ENCODE results near the gene CTNND1.
"Not testable (repeated sequence)": the region's sequence is repeated elsewhere in the genome, so short reads cannot be mapped to it uniquely, and the experiment has no call there.

Gene CTNND1

DNA sequence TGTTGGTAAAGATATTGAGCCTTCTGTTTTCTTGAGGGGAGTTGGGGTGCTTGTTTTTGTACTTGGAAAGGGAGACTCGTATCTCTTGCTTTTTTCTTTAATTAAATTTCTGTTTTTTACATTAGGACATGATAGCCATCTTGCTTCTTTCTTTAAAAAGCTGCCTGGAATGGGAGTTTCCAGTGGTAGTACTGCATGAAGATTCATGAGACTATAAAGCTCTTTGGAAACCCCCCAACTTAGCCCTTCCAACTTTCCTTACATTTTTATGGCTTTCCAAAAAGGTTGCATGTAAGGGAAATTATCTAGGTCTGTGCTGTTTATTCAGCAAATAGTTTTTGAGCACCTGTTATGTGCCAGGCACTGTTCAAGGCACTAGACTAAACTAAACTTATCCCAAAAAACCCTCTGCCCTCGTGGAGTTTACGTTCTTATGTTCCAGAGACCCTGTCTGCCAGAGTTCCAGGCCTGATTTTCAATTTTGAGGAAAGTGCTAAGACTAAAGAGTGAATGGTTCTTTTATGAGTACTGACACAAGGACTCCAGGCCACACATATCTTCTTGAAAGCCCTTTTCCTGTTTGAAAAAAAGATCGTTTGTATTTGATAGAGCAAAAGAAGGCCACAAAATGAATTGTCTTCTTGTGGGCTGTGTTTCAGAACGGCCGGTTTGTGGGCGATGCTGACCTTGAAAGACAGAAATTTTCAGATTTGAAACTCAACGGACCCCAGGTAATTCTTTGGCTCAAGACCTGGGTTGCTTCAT lies 31.9 kb downstream of the CTNND1 start:
- DNase-seq (ENCODE audit: low spot score in 2 of 2) (no peak), ATAC-seq (no peak)
- Mint-ChIP-seq H3K4me1 (peaks cover 30% of the 10 kb centered on the region), H3K36me3 (peaks cover 17% of the 10 kb centered on the region), H3K4me3 (peak overlapping the region; percentile 59), H3K27ac (peak overlapping the region; percentile 84), H3K9me3 (no peaks in the 10 kb centered on the region)

DNA sequence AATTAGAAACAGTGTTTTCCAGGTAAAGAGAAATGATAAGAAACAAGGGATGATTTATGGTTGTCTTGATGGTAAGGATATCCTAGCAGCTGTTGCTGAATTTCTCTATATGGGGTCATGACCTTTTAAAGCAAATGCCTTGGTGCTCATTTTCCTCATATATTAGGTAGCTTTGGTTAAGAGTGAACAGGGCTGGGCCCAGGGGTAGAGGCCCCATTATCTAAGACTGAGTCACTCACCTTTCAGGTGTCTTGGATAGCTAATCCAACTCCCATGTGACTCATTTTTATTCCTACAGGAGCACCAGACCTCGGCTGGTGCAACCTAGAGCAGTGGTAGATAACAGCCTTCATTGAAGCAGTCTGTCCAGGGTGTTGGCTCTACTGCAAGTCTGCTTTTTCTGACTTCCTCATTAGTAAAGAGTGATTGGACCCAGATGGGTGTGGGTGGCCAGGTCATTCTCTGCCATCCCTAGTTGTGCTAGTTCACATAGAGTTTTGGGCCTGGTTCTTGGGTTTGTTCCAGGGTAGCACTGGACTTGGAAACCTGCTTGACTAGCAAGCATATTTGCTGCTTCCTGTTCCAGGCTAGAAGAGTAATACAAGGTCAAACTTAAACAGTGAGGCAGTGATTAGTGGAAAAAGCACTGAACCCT lies 37.4 kb downstream of the CTNND1 start:
- Mint-ChIP-seq H3K9me3 (no peaks in the 10 kb centered on the region), H3K4me3 (no peak overlapping the region), H3K36me3 (peaks cover 13% of the 10 kb centered on the region), H3K27ac (peak overlapping the region; percentile 67), H3K4me1 (peaks cover 16% of the 10 kb centered on the region)
- DNase-seq (ENCODE audit: low spot score in 2 of 2) (no peak), ATAC-seq (no peak)

DNA sequence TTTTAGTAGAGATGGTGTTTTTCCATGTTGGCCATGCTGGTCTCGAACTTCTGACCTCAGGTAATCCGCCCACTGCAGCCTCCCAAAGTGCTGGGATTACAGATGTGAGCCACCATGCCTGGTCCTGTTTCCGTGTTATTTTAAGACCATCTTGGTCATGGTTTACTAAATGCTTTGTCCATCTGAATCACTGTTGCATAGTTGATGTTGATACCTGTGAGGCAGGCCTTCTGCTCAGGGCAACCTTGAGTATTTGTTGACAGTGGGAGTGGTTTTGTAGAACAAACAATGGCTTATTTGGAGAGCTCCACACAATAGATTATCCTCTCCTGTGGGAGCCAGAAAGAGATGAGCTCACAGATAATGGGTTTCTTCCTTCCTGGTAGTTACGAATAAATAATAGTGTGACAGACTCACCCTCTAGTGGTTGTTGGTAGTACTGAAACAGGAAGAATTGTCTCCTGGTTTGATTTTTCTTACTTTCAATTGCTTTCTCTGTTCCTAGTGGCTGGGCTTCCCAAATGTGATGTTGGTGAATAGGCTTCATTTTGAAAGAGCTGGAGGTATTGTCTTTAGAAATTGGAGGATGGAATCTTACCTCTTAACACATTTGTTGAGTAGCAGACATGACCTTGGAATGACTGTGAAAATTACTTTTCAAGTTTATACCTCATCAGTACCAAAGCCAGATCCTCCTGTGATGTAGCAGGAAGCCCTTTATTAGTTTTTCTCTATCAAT lies 39.0 kb downstream of the CTNND1 start:
- Mint-ChIP-seq H3K9me3 (no peaks in the 10 kb centered on the region), H3K27ac (peak overlapping the region; percentile 76), H3K36me3 (peaks cover 18% of the 10 kb centered on the region), H3K4me3 (no peak overlapping the region), H3K4me1 (peaks cover 16% of the 10 kb centered on the region)
- no peak for DNase-seq (ENCODE audit: low spot score in 2 of 2)
- peak; percentile 89 for ATAC-seq

DNA sequence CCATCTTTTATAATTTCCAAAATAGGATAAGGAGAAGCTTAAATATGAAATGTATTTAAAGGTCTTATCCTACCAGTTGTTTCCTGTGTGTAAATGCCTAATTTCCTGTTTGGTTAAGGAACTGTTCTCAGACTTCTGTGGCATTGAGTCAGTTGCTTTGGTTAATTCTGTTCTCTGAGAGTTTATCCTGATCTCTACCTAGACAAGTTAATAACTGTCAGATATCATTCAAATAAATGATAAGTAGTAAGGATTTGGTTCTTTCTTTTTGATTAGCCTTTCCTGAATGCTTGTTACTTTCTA lies 39.5 kb downstream of the CTNND1 start:
- Mint-ChIP-seq H3K4me3 (no peak overlapping the region), H3K4me1 (peaks cover 16% of the 10 kb centered on the region), H3K36me3 (peaks cover 21% of the 10 kb centered on the region), H3K27ac (peak overlapping the region; percentile 76), H3K9me3 (no peaks in the 10 kb centered on the region)
- ATAC-seq = peak; percentile 48
- no peak for DNase-seq (ENCODE audit: low spot score in 2 of 2)

DNA sequence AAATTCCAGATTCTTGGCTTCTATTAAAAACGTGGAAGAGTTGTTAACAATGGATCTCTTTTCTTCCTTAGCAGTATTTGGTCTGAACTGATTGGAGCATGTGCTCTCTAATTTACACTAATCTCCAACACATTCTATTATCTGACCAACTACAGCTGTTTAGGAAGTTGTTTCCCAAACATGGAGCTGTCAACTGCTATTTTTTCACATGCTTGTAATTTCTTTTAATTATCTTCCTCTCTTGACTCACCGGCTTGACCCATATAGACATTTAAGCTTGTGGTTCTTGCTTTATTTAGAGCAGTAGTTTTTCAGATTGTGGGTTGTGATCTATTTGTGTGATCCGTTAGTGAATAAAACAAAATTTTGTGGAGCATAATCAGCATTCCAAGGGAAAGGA lies 40.8 kb downstream of the CTNND1 start:
- Mint-ChIP-seq H3K4me3 (no peak overlapping the region), H3K36me3 (peaks cover 29% of the 10 kb centered on the region), H3K9me3 (no peaks in the 10 kb centered on the region), H3K27ac (no peak overlapping the region), H3K4me1 (peaks cover 16% of the 10 kb centered on the region)
- ATAC-seq (no peak), DNase-seq (ENCODE audit: low spot score in 2 of 2) (no peak)

DNA sequence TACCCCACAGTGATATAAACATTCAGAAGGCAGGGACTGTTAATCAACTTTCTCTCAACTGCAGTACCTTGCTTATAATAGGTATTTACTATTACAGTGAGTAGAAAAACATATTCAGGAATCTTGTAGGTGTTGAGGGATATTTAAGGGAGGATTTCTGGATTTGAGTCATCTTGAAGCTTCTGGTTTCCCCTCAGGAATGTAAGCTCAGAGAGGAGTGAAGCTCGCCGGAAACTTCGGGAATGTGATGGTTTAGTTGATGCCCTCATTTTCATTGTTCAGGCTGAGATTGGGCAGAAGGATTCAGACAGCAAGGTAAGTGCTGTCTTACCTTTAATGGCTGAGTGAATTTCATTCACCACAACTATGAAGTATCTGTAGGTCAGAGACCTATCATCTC lies 42.9 kb downstream of the CTNND1 start:
- H3K4me3 Mint-ChIP-seq = no peak overlapping the region
- H3K27ac Mint-ChIP-seq = no peak overlapping the region
- no peak for ATAC-seq
- no peak for DNase-seq (ENCODE audit: low spot score in 2 of 2)
- H3K4me1 Mint-ChIP-seq = peaks cover 11% of the 10 kb centered on the region
- H3K36me3 Mint-ChIP-seq = peaks cover 40% of the 10 kb centered on the region
- H3K9me3 Mint-ChIP-seq = no peaks in the 10 kb centered on the region

DNA sequence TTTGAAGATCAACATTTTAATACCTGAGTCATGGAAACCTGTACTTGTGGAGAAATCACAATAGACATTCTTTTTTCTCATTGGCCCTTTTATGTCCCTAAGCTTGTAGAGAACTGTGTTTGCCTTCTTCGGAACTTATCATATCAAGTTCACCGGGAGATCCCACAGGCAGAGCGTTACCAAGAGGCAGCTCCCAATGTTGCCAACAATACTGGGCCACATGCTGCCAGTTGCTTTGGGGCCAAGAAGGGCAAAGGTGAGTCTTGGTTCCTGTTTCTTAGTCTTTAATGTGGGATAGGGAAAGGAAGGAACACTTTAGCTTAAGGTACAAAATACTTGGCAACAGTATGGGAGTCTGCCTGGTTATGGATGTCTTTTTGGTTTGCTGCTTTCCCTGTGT lies 44.2 kb downstream of the CTNND1 start:
- no peak for ATAC-seq
- Mint-ChIP-seq H3K4me3 (no peak overlapping the region), H3K4me1 (peaks cover 6% of the 10 kb centered on the region), H3K9me3 (no peaks in the 10 kb centered on the region), H3K36me3 (peaks cover 53% of the 10 kb centered on the region), H3K27ac (no peak overlapping the region)
- no peak for DNase-seq (ENCODE audit: low spot score in 2 of 2)

DNA sequence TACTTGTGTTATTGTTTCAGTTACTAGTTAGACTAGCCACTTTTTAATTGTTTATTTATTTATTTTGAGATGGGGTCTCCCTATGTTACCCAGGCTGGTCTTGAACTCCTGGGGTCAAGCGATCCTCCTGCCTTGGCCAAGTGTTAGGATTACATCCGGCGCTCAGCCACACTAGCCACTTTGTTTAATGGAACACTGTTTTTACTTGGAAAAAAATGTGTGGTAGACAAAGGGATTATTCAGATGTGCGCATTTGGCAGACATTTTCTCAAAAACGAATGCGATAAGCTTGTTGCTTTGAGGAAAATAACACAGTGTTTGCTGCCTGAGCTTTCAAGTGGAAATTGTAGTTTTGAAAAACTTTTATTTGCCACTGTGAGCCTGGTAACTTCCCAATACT lies 51.0 kb downstream of the CTNND1 start:
- ATAC-seq (no peak), DNase-seq (ENCODE audit: low spot score in 2 of 2) (no peak)
- no peaks in the 10 kb centered on the region for H3K9me3 Mint-ChIP-seq
- peaks cover 54% of the 10 kb centered on the region for H3K36me3 Mint-ChIP-seq
- peaks cover 11% of the 10 kb centered on the region for H3K4me1 Mint-ChIP-seq
- H3K27ac Mint-ChIP-seq = no peak overlapping the region
- H3K4me3 Mint-ChIP-seq = no peak overlapping the region

DNA sequence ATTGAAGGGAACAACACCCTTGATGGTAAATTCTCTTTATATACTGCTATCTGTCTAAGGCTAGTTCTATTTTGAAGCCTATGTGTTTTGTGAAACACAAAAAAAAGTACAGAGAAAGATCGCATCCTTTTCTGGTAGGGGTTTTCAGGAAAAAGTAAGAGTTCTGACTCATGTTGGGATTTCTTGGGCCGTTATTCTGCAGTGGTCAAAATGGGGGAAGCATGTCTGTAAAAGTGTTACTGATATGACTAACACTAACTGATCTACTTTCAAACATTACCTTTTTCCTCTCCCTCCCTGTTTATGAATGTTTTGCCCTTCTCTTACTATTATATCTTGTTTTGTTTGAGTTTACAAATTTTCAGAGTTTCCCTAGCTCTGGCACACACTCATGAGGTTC lies 53.9 kb downstream of the CTNND1 start:
- Mint-ChIP-seq H3K27ac (no peak overlapping the region), H3K4me1 (peaks cover 11% of the 10 kb centered on the region), H3K36me3 (peaks cover 27% of the 10 kb centered on the region), H3K4me3 (no peak overlapping the region), H3K9me3 (no peaks in the 10 kb centered on the region)
- peak; percentile 67 for ATAC-seq
- no peak for DNase-seq (ENCODE audit: low spot score in 2 of 2)

DNA sequence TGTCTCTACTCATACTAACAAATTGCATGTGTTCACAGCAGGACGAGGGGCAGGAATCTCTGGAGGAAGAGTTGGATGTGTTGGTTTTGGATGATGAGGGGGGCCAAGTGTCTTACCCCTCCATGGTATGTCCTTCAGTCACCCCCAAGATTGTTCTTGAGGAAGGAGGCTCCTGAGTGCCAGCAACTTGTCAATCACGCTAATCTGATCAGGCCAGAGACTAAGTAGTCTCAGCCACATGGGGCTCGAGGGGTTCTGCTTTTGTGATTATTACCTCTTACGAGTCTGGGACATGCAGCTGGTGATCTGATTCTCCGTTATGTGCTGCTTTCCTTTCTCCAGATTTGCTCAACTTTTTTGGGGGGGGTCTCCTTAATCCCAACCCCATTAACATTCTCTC lies 54.3 kb downstream of the CTNND1 start:
- peaks cover 23% of the 10 kb centered on the region for H3K36me3 Mint-ChIP-seq
- ATAC-seq (no peak), DNase-seq (ENCODE audit: low spot score in 2 of 2) (no peak)
- no peak overlapping the region for H3K4me3 Mint-ChIP-seq
- H3K4me1 Mint-ChIP-seq = peaks cover 11% of the 10 kb centered on the region
- H3K9me3 Mint-ChIP-seq = no peaks in the 10 kb centered on the region
- no peak overlapping the region for H3K27ac Mint-ChIP-seq

DNA sequence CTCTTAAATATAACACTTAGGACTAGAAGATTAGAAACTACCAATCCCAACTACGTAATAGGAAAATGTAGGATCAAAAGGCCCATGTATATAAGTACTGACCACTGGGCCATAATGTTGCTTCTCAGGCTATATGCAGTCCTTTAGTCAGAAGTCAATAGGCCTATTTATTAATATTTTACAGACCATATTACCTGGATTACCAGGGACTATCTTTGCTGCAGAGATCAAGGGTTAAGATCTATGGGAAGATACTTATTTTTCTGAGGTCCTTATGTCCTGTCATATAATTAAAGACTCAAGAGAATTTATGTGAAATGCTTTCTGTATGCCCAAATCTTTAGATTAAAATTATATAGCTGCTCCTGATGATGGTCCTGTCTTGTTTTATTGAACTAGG lies 57.2 kb downstream of the CTNND1 start:
- Mint-ChIP-seq H3K27ac (no peak overlapping the region), H3K4me1 (peaks cover 11% of the 10 kb centered on the region), H3K36me3 (peaks cover 16% of the 10 kb centered on the region), H3K4me3 (no peak overlapping the region), H3K9me3 (no peaks in the 10 kb centered on the region)
- no peak for DNase-seq (ENCODE audit: low spot score in 2 of 2)
- ATAC-seq = no peak

DNA sequence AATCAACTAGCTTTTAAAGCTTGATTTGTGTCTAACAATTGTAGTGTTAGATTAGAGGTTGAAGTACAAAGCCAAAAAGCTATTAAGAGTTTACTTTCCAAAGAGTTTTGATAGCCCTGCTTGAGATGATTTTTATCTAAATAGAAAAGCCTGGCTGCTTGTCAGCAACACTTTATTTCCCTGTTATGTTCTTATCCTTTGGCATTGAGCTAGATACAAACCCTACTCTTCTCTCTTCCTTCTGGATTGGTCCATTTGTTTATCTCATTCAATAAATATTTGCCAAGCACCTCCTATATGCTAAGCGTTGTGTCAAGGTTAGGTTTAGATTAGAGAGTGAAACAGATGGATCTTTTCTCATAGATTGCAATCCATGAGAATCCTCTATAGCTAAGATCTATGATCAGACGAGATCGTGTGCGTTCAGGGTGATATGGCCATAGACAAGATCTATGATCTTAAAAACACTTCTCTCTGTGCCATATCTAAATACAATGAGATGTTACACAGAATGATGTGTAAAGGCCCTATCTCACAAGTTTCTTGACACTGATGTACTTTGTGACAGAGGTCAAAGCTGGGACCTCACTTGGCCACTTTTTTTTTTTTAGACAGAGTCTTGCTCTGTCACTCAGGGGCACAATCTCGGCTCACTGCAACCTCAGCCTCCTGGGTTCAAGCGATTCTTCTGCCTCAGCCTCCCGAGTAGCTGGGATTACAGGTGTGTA lies 57.8 kb downstream of the CTNND1 start:
- DNase-seq (ENCODE audit: low spot score in 2 of 2) = no peak
- H3K9me3 Mint-ChIP-seq = no peaks in the 10 kb centered on the region
- peaks cover 12% of the 10 kb centered on the region for H3K36me3 Mint-ChIP-seq
- no peak for ATAC-seq
- H3K4me1 Mint-ChIP-seq = peaks cover 11% of the 10 kb centered on the region
- no peak overlapping the region for H3K4me3 Mint-ChIP-seq
- H3K27ac Mint-ChIP-seq = no peak overlapping the region

DNA sequence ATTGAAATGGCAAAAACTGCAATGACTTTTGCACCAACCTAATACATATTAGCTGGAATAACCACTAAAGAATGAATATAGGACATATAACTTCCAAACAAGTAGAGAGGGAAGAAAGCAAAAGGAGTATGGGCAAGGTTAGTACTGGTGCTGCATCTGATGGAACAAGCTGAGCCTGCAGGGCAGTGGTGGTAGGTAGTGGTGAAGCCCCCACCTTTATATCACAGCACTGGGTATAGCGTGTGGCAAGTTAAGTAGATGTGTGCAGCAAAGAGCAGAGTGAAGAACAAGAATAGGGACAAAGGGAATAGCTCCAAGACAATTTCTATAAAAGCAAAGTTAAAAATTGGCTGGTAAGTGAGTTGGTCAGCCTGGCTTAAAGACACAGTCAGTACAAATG lies 62.3 kb downstream of the CTNND1 start:
- Mint-ChIP-seq H3K27ac (no peak overlapping the region), H3K36me3 (no peaks in the 10 kb centered on the region), H3K4me3 (no peak overlapping the region), H3K4me1 (no peaks in the 10 kb centered on the region), H3K9me3 (no peaks in the 10 kb centered on the region)
- ATAC-seq (no peak), DNase-seq (ENCODE audit: low spot score in 2 of 2) (no peak)

DNA sequence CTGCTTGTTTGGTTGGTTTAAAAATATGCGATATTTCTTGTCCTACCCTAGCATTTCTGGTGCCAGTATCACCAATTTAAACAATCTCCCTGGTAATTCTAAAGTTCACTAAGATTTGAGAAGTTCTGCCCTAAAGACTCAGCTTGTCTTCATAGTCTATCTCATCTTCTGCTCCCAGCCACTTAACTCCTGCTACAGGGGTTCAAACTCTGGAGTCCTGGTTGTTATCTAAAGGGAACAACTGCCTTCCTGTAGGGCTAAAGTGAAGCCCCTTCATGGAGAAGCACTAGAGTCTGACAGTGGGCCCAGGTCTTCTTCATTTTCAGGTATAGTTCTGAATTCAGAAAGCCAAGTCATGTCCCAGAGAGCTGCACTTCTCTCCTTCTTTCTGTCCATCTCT lies 73.2 kb downstream of the CTNND1 start:
- Mint-ChIP-seq H3K4me1 (no peaks in the 10 kb centered on the region), H3K4me3 (no peak overlapping the region), H3K36me3 (no peaks in the 10 kb centered on the region), H3K9me3 (no peaks in the 10 kb centered on the region), H3K27ac (no peak overlapping the region)
- ATAC-seq = no peak
- DNase-seq (ENCODE audit: low spot score in 2 of 2) = no peak

DNA sequence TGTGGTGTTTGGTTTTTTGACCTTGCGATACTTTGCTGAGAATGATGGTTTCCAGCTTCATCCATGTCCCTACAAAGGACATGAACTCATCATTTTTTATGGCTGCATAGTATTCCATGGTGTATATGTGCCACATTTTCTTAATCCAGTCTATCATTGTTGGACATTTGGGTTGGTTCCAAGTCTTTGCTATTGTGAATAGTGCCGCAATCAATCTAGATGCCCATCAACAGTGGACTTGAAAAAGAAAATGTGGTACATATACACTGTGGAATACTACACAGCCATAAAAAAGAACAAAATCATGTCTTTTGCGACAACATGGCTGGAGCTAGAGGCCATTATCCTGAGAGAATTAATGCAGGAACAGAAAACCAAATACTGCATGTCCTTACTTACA lies 77.0 kb downstream of the CTNND1 start:
- H3K27ac Mint-ChIP-seq; H3K4me1 Mint-ChIP-seq; DNase-seq (ENCODE audit: low spot score in 2 of 2); H3K36me3 Mint-ChIP-seq; H3K9me3 Mint-ChIP-seq; H3K4me3 Mint-ChIP-seq; ATAC-seq: not testable (repeated sequence)

Measured in stimulated activated effector memory CD8-positive, alpha-beta T cell treated with anti-CD3 and anti-CD28 coated beads, Interleukin-12 subunit alpha, Interleukin-12 subunit beta, amount 100 ng/mL, for 72 hours (primary cell).